K562 (cell line): ENCODE results near the gene COPS9. TPM values are rescaled to one million over a fixed set of nuclear protein-coding genes. Genes with fewer than 3 reads are reported as not detected.

Experiments used
- ATAC-seq: fragments of 200-7000 bp; cut with Tn5 transposase; 3 replicates; pipeline ENCODE4 v1.9.1; 2020; ENCODE audit warnings: moderate library complexity
- BruUV-seq: library from RNA; stranded (reverse); fragments of 400-500 nt; replicated peaks from 2 replicates; lab custom pipeline; 2021; lab: Mats Ljungman, UMichigan
- CTCF ChIA-PET: fragments of 300-600 bp; formaldehyde crosslinking; extraction: SDS; loops from one replicate; lab custom pipeline; 2021; ENCODE audit warnings: low intra/inter-chr PET ratio; lab: Yijun Ruan, JAX
- POLR2A ChIA-PET: fragments of 300-600, 350-650 bp; sonication (Branson Sonifier 250); formaldehyde crosslinking; extraction: SDS; loops from one replicate; lab custom pipeline; 2021; ENCODE audit warnings: antibody characterized with exemption, inconsistent platforms; lab: Yijun Ruan, JAX
- DNase-seq, 4 experiments: peaks; one replicate each; pipeline versions ENCODE4 v3.0.0 to v3.0.0-alpha.2; 2011 to 2018; ENCODE audit warnings: low spot score in 3 of 4, mixed read lengths in 3 of 4; ENCODE audit errors: extremely low read depth in 1 of 4
- FAIRE-seq: peaks from 2 replicates; lab custom pipeline; 2011; peaks lifted over from hg19 to GRCh38; lab: Jason Lieb, UNC
- H2AFZ ChIP-seq: 2 replicates; pipeline ENCODE4 v1.6.0; 2011; ENCODE audit warnings: low read depth, low read length, control low read depth, inconsistent platforms
- H3K27ac ChIP-seq: fragments of 200-600 bp; 3 replicates; pipeline ENCODE4 v1.8.0; 2011; ENCODE audit warnings: low read depth, mild to moderate bottlenecking, control low read depth, inconsistent platforms, low read length, moderate library complexity, mixed read lengths; ENCODE audit errors: extremely low read depth
- H3K27me3 ChIP-seq, 2 experiments: fragments of 300-600 bp in 1 of 2; 2 replicates in 1 of 2; 3 replicates in 1 of 2; pipeline versions ENCODE4 v1.6.0 to v1.8.0; 2011; ENCODE audit warnings: inconsistent platforms in 2 of 2, low read length in 2 of 2, mild to moderate bottlenecking in 1 of 2, mixed read lengths in 1 of 2, moderate library complexity in 1 of 2; ENCODE audit not compliant: control insufficient read depth in 2 of 2, insufficient read depth in 2 of 2
- H3K36me3 ChIP-seq: fragments of 300-600 bp; 3 replicates; pipeline ENCODE4 v1.8.0; 2011; ENCODE audit warnings: mild to moderate bottlenecking, low read length, inconsistent platforms; ENCODE audit not compliant: control insufficient read depth, insufficient read depth
- H3K4me1 ChIP-seq, 2 experiments: fragments of 200-600 bp in 1 of 2; replicated peaks in 1 of 2; 2 replicates in 1 of 2; 3 replicates in 1 of 2; pipeline versions ENCODE4 v1.5.1 to v1.8.0; 2011; ENCODE audit warnings: inconsistent platforms in 2 of 2, low read length in 2 of 2, mild to moderate bottlenecking in 1 of 2, mixed read lengths in 1 of 2, moderate library complexity in 1 of 2; ENCODE audit not compliant: control insufficient read depth in 2 of 2, insufficient read depth in 2 of 2
- H3K4me2 ChIP-seq: 2 replicates; pipeline ENCODE4 v1.6.1; 2011; ENCODE audit warnings: low read length, control low read depth, inconsistent platforms, mixed read lengths; ENCODE audit not compliant: insufficient read depth
- H3K4me3 ChIP-seq: fragments of 200-600 bp; sonication (generic), shearing (Covaris generic); 2 replicates; pipeline ENCODE4 v1.5.1; 2016; ENCODE audit warnings: control low read depth, inconsistent platforms
- H3K79me2 ChIP-seq: fragments of 200-600 bp; 3 replicates; pipeline ENCODE4 v1.8.0; 2011; ENCODE audit warnings: low read length, inconsistent platforms; ENCODE audit not compliant: control insufficient read depth, insufficient read depth
- H3K9ac ChIP-seq, 2 experiments: 2 replicates each; pipeline versions ENCODE4 v1.6.0 to v1.6.1; 2011; ENCODE audit warnings: low read depth in 2 of 2, low read length in 2 of 2, control low read depth in 1 of 2, inconsistent platforms in 1 of 2, mild to moderate bottlenecking in 1 of 2, mixed read lengths in 1 of 2; ENCODE audit not compliant: insufficient read depth in 1 of 2
- H3K9me1 ChIP-seq: one replicate; pipeline ENCODE4 v1.6.0; 2011; ENCODE audit warnings: inconsistent platforms, mild to moderate bottlenecking, low read length, moderate library complexity; ENCODE audit not compliant: control insufficient read depth, insufficient read depth
- H3K9me3 ChIP-seq: replicated peaks from 2 replicates; pipeline ENCODE4 v1.5.1; 2011; ENCODE audit warnings: low read depth, low read length, inconsistent platforms; ENCODE audit not compliant: control insufficient read depth, insufficient read depth
- H4K20me1 ChIP-seq: replicated peaks from 2 replicates; pipeline ENCODE4 v1.6.1; 2011; ENCODE audit warnings: low read length, inconsistent platforms, mixed read lengths; ENCODE audit not compliant: control insufficient read depth, insufficient read depth
- ELK1 ChIP-seq: sonication (generic); formaldehyde crosslinking; IDR thresholded peaks from 2 replicates; pipeline ENCODE4 v1.8.1; 2022; ENCODE audit warnings: missing genetic modification reagents
- HINFP ChIP-seq: fragments of 450-650 bp; conservative IDR thresholded peaks from 2 replicates; pipeline ENCODE4 v1.6.1; 2016; ENCODE audit warnings: missing genetic modification characterization, low read depth, mild to moderate bottlenecking, control low read depth, missing compliant biosample characterization
- JUNB ChIP-seq: fragments of 450-650 bp; formaldehyde crosslinking; conservative IDR thresholded peaks from 2 replicates; pipeline ENCODE4 v1.4.0; 2020; ENCODE audit warnings: mild to moderate bottlenecking
- KHSRP ChIP-seq: fragments of 450-650 bp; IDR thresholded peaks from 2 replicates; pipeline ENCODE4 v1.6.1; 2017
- MTA3 ChIP-seq: fragments of 450-650 bp; formaldehyde crosslinking; IDR thresholded peaks from 2 replicates; pipeline ENCODE4 v1.6.1; 2017; ENCODE audit warnings: mild to moderate bottlenecking, borderline replicate concordance
- SMARCA5 ChIP-seq: fragments of 450-650 bp; IDR thresholded peaks from 2 replicates; pipeline ENCODE4 v1.6.1; 2016
- ZNF197 ChIP-seq: fragments of 200-800 bp; sonication (Bioruptor generic); IDR thresholded peaks from 2 replicates; pipeline ENCODE4 v1.6.1; 2016; ENCODE audit warnings: low read depth, missing genetic modification characterization, missing compliant biosample characterization
- ZNF347 ChIP-seq: fragments of 450-650 bp; formaldehyde crosslinking; IDR thresholded peaks from 2 replicates; pipeline ENCODE4 v1.4.0; 2020; ENCODE audit warnings: low read depth, mild to moderate bottlenecking, moderate library complexity
- WGBS: fragments of 100-300 bp; shearing (Covaris generic); methylation state at CpG from one replicate; pipeline ENCODE4 v1.1.6; 2016; ENCODE audit warnings: low coverage, mixed read lengths; ENCODE audit not compliant: insufficient coverage; ENCODE audit errors: missing lambda C conversion rate; 5-methylcytosine and 5-hydroxymethylcytosine counted together
- in situ Hi-C: fragments of 300-500 bp; cut with MboI; formaldehyde crosslinking; loops from 4 replicates; pipeline ENCODE4 v1.15.0; 2018; ENCODE audit warnings: inconsistent platforms, mixed read lengths
- intact Hi-C: fragments of 100-400 bp; cut with micrococcal nuclease; formaldehyde crosslinking; loops from 2 replicates; pipeline ENCODE4 v1.14.2; 2022
- polyA plus RNA-seq, 8 experiments: library from polyadenylated mRNA; depleted of rRNA in 4 of 8; stranded (reverse) in 5 of 8; unstranded in 3 of 8; fragments of >200 nt; fragmentation: Nextera tagmentation in 2 of 8; fragmentation: Illumina TruSeq in 1 of 8; extraction: Ambion mirVana in 2 of 8; extraction: Trizol in 1 of 8; gene quantifications; 2 replicates each; pipeline versions ENCODE4 v1.2.1 to v1.2.3, GENCODE V29; 2011 to 2014; ENCODE audit warnings: inconsistent platforms in 1 of 8, missing spikeins in 1 of 8
- total RNA-seq, 7 experiments: library from RNA; depleted of rRNA in 6 of 7; stranded (reverse); fragments of >200 nt in 6 of 7; fragmentation: Illumina TruSeq in 2 of 7; extraction: Trizol in 2 of 7; gene quantifications; 2 replicates each; pipeline versions ENCODE4 v1.2.1 to v1.2.3, GENCODE V29; 2011 to 2021; ENCODE audit warnings: low replicate concordance in 1 of 7

The COPS9 gene
- total and polyA plus RNA-seq, 9 of the 15 experiments (the other 6 are each of a cell fraction or from before 2014, with no cell fraction given), result 55.0 to 281 (median 99.9) TPM

- H3K36me3 ChIP-seq, result no peaks in the 10 kb centered on the region
- in situ Hi-C loops (no loop called here), intact Hi-C loops (no loop called here)
- DNase-seq (no peak), FAIRE-seq (no peak), ATAC-seq (no peak)
- WGBS, result 0% methylated on average over 2 of the region's 3 CpGs
- H3K4me3 ChIP-seq, result no peak overlapping the region
- no peaks in the 10 kb centered on the region for H3K4me1 ChIP-seq
- no peak overlapping the region for H3K9ac ChIP-seq
- TF ChIP-seq JUNB (CRISPR knock-in tag), result no peak
- no peak for TF ChIP-seq ZNF347 (CRISPR knock-in tag)
- no peak for TF ChIP-seq HINFP
- no peak for TF ChIP-seq ELK1 (CRISPR knock-in tag)
- TF ChIP-seq ZNF197 (CRISPR knock-in tag), result no peak
- TF ChIP-seq KHSRP, result no peak
- no peak for TF ChIP-seq SMARCA5
- no peak for TF ChIP-seq MTA3
- ChIA-PET CTCF (no interaction called here), POLR2A (no interaction called here)
- no TSS peak for BruUV-seq
- no peak overlapping the region for H3K27ac ChIP-seq
- no peaks in the 10 kb centered on the region for H4K20me1 ChIP-seq
- no peak overlapping the region for H3K4me2 ChIP-seq
- H3K9me1 ChIP-seq, result no peaks in the 10 kb centered on the region
- no peaks in the 10 kb centered on the region for H3K9me3 ChIP-seq
- no peak overlapping the region for H2AFZ ChIP-seq
- H3K79me2 ChIP-seq, result no peaks in the 10 kb centered on the region
- H3K27me3 ChIP-seq, result peaks cover 0 to 23% of the 10 kb centered on the region in 2 experiments; a peak in 2 of 5 replicates
Observed at GRCh38 chr2:240184656-240185055, 48.6 kb upstream of the COPS9 start.
